Activated CD4-positive, alpha-beta T cell treated with anti-CD3 and anti-CD28 coated beads for 4 hours (primary cell): ENCODE data around the gene METTL22.
A peak's percentile ranks its signal among the peaks of the same experiment; 100 is the strongest.
"Not testable (repeated sequence)": the region's sequence is repeated elsewhere in the genome, so short reads cannot be mapped to it uniquely, and the experiment has no call there.

Experiments
- DNase-seq, 2 donors: peaks; one replicate each; pipeline ENCODE4 v3.0.0-alpha.2; 2020

The METTL22 gene

GRCh38 chr16:8634991-8635736 lies 13.7 kb downstream of the METTL22 start:
- DNase-seq = no peak

- no peak for DNase-seq
Observed at GRCh38 chr16:8639694-8640093, 18.2 kb downstream of the METTL22 start.

GRCh38 chr16:8641671-8642070 lies 20.2 kb downstream of the METTL22 start:
- no peak for DNase-seq

- no peak for DNase-seq
Observed at GRCh38 chr16:8642146-8642545, 20.6 kb downstream of the METTL22 start.

GRCh38 chr16:8644211-8645140 lies 23.0 kb downstream of the METTL22 start:
- no peak for DNase-seq

- no peak for DNase-seq
Observed at GRCh38 chr16:8645141-8645521, 23.6 kb downstream of the METTL22 start.

- no peak for DNase-seq
Observed at GRCh38 chr16:8645831-8646230, 24.3 kb downstream of the METTL22 start.

- no peak for DNase-seq
Observed at GRCh38 chr16:8646326-8647053, 25.0 kb downstream of the METTL22 start.

GRCh38 chr16:8647721-8648318 lies 26.3 kb downstream of the METTL22 start:
- no peak for DNase-seq

GRCh38 chr16:8648877-8649276 lies 27.4 kb downstream of the METTL22 start:
- DNase-seq = no peak

- no peak for DNase-seq
Observed at GRCh38 chr16:8649829-8650554, 28.5 kb downstream of the METTL22 start.

GRCh38 chr16:8651958-8652357 lies 30.5 kb downstream of the METTL22 start:
- not testable (repeated sequence) for DNase-seq

- no peak for DNase-seq
Observed at GRCh38 chr16:8655184-8655717, 33.8 kb downstream of the METTL22 start.

GRCh38 chr16:8656376-8656775 lies 34.9 kb downstream of the METTL22 start:
- no peak for DNase-seq

GRCh38 chr16:8660841-8661301 lies 39.4 kb downstream of the METTL22 start:
- peak; percentile 40 to 47 for DNase-seq

- no peak for DNase-seq
Observed at GRCh38 chr16:8661703-8662102, 40.2 kb downstream of the METTL22 start.

- no peak for DNase-seq
Observed at GRCh38 chr16:8663192-8664089, 41.9 kb downstream of the METTL22 start.

GRCh38 chr16:8665529-8665928 lies 44.0 kb downstream of the METTL22 start:
- no peak for DNase-seq

GRCh38 chr16:8667492-8667891 lies 46.0 kb downstream of the METTL22 start:
- DNase-seq = no peak

- DNase-seq = no peak
Observed at GRCh38 chr16:8668113-8668512, 46.6 kb downstream of the METTL22 start.

GRCh38 chr16:8669481-8669880 lies 48.0 kb downstream of the METTL22 start:
- DNase-seq = no peak
